ENCODE measurements around the gene CYREN. TPM values are rescaled to one million over a fixed set of nuclear protein-coding genes. Genes with fewer than 3 reads are reported as not detected.

The CYREN gene
- total and polyA plus RNA-seq, 2 of the 13 experiments (the other 11 are each of a cell fraction or from before 2014, with no cell fraction given), result 20.7 to 60.7 TPM

GRCh38 chr7:135164357-135165061 is 6.0 kb downstream of the CYREN start (continued):
- TF ChIP-seq BCL3 (CRISPR knock-in tag; IDR thresholded peaks at IDR 0.05) (no peak), RBM39 (IDR thresholded peaks at IDR 0.05; ENCODE audit: low read depth, low read length, poor library complexity, severe bottlenecking) (no peak), NFE2L2 (IDR thresholded peaks at IDR 0.05; ENCODE audit: low read length) (no peak), MIER2 (CRISPR knock-in tag; IDR thresholded peaks at IDR 0.05) (no peak), YY1 (IDR thresholded peaks at IDR 0.05; ENCODE audit: insufficient read depth, insufficient replicate concordance, low read depth, low read length) (no peak), MBD4 (IDR thresholded peaks at IDR 0.05; ENCODE audit: borderline replicate concordance, low read length) (0 out of 2 replicates have a peak, but pooled peaks have one; percentile 23), HMG20B (CRISPR knock-in tag; conservative IDR thresholded peaks at IDR 0.05) (no peak), CTCF (CRISPR knock-in tag; IDR thresholded peaks at IDR 0.05) (peak; percentile 34), FOXA3 (CRISPR knock-in tag; IDR thresholded peaks at IDR 0.05) (no peak), FLYWCH1 (CRISPR knock-in tag; IDR thresholded peaks at IDR 0.05) (no peak), KAT7 (CRISPR knock-in tag; IDR thresholded peaks at IDR 0.05; ENCODE audit: borderline replicate concordance) (no peak), CENPBD1 (CRISPR knock-in tag; IDR thresholded peaks at IDR 0.05; ENCODE audit: borderline replicate concordance, low read depth) (no peak), MBNL3 (CRISPR knock-in tag; conservative IDR thresholded peaks at IDR 0.05) (no peak), HOXA9 (CRISPR knock-in tag; IDR thresholded peaks at IDR 0.05; ENCODE audit: borderline replicate concordance) (no peak), RORA (CRISPR knock-in tag; IDR thresholded peaks at IDR 0.05) (no peak), AKAP8 (CRISPR knock-in tag; IDR thresholded peaks at IDR 0.05) (peak; percentile 51; the same call in 1 of the 2 replicates), FOXC1 (CRISPR knock-in tag; IDR thresholded peaks at IDR 0.05; ENCODE audit: borderline replicate concordance) (no peak), HMGXB3 (CRISPR knock-in tag; IDR thresholded peaks at IDR 0.05; ENCODE audit: borderline replicate concordance) (no peak), CAMTA2 (CRISPR knock-in tag; IDR thresholded peaks at IDR 0.05; ENCODE audit: borderline replicate concordance) (no peak)
- TF ChIP-seq, protein P1, sequence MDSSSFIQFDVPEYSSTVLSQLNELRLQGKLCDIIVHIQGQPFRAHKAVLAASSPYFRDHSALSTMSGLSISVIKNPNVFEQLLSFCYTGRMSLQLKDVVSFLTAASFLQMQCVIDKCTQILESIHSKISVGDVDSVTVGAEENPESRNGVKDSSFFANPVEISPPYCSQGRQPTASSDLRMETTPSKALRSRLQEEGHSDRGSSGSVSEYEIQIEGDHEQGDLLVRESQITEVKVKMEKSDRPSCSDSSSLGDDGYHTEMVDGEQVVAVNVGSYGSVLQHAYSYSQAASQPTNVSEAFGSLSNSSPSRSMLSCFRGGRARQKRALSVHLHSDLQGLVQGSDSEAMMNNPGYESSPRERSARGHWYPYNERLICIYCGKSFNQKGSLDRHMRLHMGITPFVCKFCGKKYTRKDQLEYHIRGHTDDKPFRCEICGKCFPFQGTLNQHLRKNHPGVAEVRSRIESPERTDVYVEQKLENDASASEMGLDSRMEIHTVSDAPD (CRISPR knock-in tag; IDR thresholded peaks at IDR 0.05), result no peak
